ES-I3 (cell line): ENCODE measurements around the gene TMTC2.

Experiments used
- H3K36me3 ChIP-seq: 2 replicates; pipeline ENCODE4 v1.6.1; 2013; ENCODE audit warnings: mild to moderate bottlenecking, low read length, control low read depth, moderate library complexity; ENCODE audit not compliant: insufficient read depth
- H3K4me1 ChIP-seq: 2 replicates; pipeline ENCODE4 v1.6.1; 2013; ENCODE audit warnings: mild to moderate bottlenecking, control low read depth, low read length; ENCODE audit not compliant: insufficient read depth
- H3K9ac ChIP-seq: 2 replicates; pipeline ENCODE4 v1.6.1; 2013; ENCODE audit warnings: low read depth, mild to moderate bottlenecking, low read length, moderate library complexity
- H3K9me3 ChIP-seq: 2 replicates; pipeline ENCODE4 v1.6.1; 2013; ENCODE audit warnings: mild to moderate bottlenecking, low read length, moderate library complexity; ENCODE audit not compliant: control insufficient read depth, insufficient read depth

TMTC2 gene

DNA sequence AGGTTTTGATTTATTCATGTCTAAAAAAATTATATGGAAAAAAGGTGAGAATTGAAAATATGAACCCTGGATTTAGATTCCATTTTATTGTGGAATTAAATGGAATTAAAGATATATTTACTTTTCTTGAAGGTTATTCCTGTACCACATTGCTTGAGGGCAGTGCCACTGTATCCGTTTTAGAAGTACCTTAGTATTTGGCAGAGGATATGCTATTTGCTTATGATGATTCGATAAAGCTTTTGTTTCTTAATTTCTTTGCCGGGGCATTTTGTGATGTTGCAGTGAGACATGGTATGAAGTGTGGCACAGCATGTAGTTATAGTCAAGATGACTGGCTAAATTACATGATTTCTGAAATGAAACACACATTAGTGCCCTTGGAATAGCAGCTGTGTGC lies 7.6 kb downstream of the TMTC2 start:
- no peaks in the 10 kb centered on the region for H3K36me3 ChIP-seq
- no peaks in the 10 kb centered on the region for H3K4me1 ChIP-seq
- no peak overlapping the region for H3K9ac ChIP-seq
- no peaks in the 10 kb centered on the region for H3K9me3 ChIP-seq

DNA sequence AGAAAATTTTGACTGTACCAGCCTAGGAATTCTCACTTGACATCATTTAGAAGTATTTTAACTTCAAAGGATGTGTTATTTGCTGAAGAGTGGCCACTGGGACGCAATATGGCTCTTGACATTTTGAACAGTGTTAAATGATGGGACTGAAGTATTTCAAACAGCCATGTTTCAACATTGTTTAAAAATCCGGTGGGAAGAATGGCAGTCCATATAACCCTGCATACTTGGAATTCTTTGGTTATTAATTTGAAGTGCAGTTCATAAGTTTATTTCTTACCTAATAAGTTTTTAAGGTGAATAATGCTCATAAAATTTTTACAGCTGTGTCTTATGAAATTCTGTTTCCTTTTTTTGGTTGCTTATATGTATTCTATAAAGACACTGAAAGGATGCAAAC lies 8.3 kb downstream of the TMTC2 start:
- H3K36me3 ChIP-seq: no peaks in the 10 kb centered on the region
- H3K4me1 ChIP-seq: no peaks in the 10 kb centered on the region
- no peaks in the 10 kb centered on the region for H3K9me3 ChIP-seq
- H3K9ac ChIP-seq: no peak overlapping the region

DNA sequence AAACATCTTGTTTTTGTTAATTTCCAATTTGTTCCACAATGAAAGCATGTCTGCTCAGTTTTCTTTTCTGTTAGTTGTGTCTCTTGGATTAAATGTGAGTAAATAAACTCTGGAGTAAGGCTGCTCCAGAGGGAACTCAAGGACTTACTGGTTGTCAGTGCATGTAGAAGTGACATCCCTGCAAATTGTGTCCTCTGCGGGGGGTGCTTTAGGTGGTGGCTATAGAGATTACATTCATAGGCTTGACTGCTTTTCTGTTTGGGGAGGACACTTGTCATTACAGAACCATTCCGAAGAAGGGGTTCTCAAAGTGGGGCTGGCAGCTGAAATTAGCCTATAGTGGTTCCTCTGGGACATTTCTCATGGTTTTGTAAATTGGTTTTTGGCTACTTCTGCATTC lies 8.8 kb downstream of the TMTC2 start:
- Histone ChIP-seq H3K4me1 (no peaks in the 10 kb centered on the region), H3K9ac (no peak overlapping the region), H3K36me3 (no peaks in the 10 kb centered on the region), H3K9me3 (no peaks in the 10 kb centered on the region)

DNA sequence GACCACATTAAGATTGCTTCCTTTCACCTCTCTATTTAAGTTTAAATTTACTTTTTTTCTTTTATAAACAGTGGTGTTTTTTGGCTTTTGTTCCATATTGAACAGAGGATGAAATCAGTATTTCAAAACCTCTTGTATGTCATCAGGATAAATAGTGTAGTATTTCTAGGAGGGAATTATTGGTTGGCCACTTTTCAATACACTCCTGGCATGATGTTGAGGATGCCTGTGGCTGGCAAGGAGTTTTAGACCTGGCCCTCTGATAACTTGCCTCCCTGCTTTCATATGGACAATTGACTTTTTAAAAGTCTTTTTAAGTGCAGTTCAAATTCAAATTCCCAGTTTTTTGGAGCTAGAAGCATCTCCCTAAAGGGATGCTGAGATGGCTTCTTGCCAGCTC lies 9.8 kb downstream of the TMTC2 start:
- Histone ChIP-seq H3K36me3 (no peaks in the 10 kb centered on the region), H3K4me1 (no peaks in the 10 kb centered on the region), H3K9ac (no peak overlapping the region), H3K9me3 (no peaks in the 10 kb centered on the region)

DNA sequence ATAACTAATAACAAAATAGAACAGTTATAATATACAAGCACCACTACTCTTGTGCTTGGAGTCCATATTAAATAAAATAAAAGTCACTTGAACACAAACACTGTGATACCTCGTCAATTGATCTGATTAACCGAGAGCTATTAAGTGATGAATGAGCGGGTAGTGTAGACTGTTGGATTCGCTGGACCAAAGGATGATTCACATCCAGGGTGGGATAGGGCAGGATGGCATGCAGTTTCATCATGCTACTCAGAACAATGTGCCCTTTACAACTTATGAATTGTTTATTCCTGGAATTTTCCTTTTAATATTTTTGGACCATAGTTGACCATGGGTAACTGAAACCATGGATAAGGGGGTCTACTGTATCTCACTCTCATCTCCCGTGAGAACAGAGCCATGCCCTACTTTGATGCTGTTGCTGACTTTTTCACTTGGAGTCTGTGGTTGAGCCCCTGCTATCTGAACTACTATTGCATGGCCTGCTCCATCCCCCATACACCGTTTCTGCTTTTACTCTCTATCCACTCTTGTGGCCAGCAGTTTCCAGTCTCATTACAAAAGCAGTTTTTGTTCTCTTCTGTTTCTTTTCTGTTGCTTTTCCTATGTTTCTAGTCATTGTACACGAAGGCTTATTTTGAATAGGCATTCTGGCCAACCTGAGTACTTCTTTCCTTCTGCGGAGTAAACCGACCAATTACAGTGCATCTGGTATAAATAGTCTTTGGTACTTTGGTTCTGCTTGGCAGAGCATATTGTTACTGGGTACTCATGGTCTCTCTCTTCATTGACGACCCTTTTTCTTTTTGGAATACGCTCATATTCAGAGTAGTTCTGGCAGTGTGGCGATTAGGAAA lies 12.2 kb downstream of the TMTC2 start:
- H3K36me3 ChIP-seq: no peaks in the 10 kb centered on the region
- no peak overlapping the region for H3K9ac ChIP-seq
- no peaks in the 10 kb centered on the region for H3K4me1 ChIP-seq
- H3K9me3 ChIP-seq: no peaks in the 10 kb centered on the region

DNA sequence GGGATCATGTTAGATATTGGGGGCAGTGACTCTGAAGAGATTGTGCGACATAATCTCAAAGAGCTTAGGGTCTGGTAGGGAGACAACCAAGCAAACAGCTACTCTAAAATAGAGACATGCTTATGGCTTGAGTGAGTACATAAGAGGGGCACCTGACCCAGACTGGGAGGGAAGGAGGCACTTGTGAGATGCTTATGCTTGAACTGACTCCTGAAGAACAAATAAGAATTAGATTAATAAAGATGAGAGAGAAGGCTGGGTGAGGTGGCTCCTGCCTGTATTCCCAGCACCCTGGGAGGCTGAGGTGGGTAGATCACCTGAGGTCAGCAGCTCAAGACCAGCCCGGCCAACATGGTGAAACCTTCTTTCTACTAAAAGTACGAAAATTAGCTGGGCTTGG lies 19.1 kb downstream of the TMTC2 start:
- Histone ChIP-seq H3K4me1 (peaks cover 9% of the 10 kb centered on the region), H3K9ac (no peak overlapping the region), H3K9me3 (no peaks in the 10 kb centered on the region), H3K36me3 (no peaks in the 10 kb centered on the region)

DNA sequence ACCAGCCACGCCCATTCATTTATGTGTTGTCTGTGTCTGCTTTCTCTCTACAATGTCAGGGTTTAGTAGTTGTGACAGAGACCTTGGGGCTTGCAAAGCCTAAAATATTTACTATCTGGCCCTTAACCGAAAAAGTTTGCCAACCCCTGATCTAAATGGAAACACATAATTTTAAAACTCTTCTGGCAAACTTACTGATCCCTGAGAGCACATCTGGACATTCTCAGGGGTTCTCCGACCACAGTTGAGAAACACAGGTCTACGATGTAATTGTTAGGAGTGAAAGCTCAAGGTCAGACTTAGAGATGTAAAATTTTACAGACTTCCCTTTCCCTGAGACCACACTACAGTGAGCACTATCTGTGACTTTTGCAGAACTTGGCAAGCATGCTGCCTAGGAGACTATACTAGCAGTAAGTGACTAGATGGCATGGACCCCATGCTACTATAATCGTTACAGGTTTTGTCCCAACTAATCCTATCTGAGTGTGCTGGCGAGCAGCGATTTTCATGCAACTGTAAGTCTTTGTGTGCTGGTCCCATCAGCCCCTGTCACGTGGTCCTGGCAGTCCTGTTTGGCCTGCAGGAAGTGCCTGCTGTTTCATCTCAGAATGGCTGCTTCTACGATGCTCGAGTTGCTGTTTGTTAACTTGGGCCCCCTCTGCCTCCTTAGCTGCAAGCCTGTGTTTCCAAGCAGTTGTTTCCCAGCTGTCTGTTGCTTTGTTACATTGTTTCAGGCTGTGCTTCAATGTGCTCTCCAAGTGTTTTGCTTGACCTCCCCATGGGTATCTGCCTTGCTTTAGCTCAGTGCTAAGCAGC lies 21.6 kb downstream of the TMTC2 start:
- no peaks in the 10 kb centered on the region for H3K36me3 ChIP-seq
- H3K9me3 ChIP-seq: no peaks in the 10 kb centered on the region
- no peak overlapping the region for H3K9ac ChIP-seq
- H3K4me1 ChIP-seq: peaks cover 9% of the 10 kb centered on the region

DNA sequence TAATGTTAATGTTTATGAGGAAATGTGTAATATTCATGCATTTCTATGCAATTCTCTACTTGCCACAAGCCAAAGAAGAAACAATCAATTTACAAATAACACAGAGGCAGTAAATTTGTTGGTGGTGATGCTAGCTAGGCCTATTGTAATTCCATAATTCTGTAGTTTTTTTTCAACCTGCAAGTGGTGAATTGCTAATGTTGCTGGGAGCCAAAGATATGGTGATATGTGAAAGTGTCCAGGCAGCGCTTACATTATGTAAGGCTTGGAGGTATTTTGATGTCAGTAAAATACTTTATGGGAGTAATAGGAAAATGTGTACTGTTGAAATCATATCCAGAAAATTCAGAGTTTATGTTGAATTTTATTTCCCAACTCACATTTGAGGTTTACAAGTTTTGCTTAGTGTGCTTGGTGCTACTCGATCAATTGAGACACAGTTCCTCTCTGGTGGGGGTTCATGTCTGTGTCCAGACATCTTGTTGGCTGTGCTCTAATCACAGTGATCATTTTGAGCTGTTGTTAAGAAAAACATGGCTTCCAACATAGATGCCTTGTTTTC lies 23.2 kb downstream of the TMTC2 start:
- no peaks in the 10 kb centered on the region for H3K9me3 ChIP-seq
- H3K4me1 ChIP-seq: peaks cover 9% of the 10 kb centered on the region
- no peaks in the 10 kb centered on the region for H3K36me3 ChIP-seq
- H3K9ac ChIP-seq: no peak overlapping the region

DNA sequence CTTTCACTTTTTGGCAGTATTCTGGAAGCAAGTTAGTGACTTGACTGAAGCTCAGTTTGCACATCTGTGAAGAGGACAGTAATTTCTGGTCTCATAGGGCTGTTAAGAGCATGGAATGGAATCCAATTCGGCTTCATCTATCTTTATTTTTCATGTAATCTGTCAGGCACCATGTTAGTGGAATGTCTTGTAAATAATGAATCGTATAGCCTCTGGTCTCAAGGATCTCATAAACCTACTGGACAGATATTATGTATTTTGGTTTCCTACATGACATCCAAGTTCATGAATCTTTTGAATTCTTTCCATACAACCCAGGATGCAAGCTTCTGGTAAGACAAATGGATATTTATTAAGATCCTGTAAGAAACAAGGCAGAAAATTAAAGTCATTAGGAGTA lies 24.0 kb downstream of the TMTC2 start:
- Histone ChIP-seq H3K9ac (no peak overlapping the region), H3K36me3 (no peaks in the 10 kb centered on the region), H3K4me1 (peaks cover 9% of the 10 kb centered on the region), H3K9me3 (no peaks in the 10 kb centered on the region)

DNA sequence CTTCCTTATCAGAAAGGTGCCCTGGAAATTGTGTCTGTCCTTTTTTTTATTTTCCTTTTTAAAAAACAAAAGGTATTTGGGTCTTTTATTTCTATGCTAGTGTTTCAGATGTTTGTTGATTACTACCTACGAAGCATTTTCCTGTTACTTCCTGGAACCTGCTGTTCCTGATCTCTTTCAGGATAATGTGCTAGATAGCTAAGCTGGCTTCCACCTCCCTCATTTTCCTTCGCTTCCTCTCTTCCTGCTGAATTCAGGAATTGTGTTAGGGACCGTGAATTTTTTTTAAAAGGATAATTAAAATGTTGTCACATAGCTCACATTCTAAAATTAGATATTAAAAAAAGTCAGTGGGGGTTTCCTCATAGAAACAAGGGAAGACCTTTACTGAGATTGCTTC lies 27.7 kb downstream of the TMTC2 start:
- Histone ChIP-seq H3K4me1 (no peaks in the 10 kb centered on the region), H3K9me3 (no peaks in the 10 kb centered on the region), H3K36me3 (no peaks in the 10 kb centered on the region), H3K9ac (no peak overlapping the region)

DNA sequence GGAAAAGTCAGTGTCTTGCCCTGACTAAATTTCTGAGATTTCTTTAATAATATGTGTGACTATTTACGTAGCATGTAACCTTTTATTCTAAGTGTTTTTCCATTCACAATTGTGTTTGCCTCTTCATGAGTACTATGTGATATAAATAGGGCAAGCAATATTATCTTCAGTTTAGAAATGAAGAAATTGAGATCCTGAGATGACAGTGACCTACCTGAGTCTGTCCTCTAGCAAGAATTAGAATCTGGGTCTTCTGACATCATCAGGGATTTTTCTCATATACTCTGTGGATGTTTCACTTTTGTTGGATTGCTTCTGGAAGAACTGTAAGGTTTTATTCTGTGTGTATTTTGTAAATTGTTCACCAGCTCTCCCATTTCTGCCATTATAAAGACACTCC lies 35.0 kb downstream of the TMTC2 start:
- H3K4me1 ChIP-seq: no peaks in the 10 kb centered on the region
- no peaks in the 10 kb centered on the region for H3K36me3 ChIP-seq
- H3K9ac ChIP-seq: no peak overlapping the region
- H3K9me3 ChIP-seq: no peaks in the 10 kb centered on the region; the same call in 1 of the 2 replicates

DNA sequence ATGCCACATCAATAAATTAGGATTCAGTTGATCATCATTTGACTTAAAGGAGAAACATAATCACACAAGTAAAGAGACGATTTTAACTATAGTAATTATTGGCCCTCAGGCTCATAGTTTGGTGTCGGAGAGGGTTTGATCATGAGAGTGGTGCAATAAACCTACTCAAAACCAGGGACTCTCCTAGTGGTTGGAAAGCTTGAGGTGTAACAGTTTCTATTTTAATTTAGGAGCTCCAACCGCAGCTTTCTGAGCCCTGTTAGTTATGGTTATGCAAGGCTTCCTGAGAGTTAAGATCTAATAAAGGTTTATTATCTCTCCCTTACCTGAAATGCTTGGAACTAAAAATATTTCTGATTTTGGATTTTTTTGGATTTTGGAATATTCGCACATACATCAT lies 36.4 kb downstream of the TMTC2 start:
- Histone ChIP-seq H3K36me3 (no peaks in the 10 kb centered on the region), H3K9ac (no peak overlapping the region), H3K9me3 (no peaks in the 10 kb centered on the region; the same call in 1 of the 2 replicates), H3K4me1 (no peaks in the 10 kb centered on the region)

DNA sequence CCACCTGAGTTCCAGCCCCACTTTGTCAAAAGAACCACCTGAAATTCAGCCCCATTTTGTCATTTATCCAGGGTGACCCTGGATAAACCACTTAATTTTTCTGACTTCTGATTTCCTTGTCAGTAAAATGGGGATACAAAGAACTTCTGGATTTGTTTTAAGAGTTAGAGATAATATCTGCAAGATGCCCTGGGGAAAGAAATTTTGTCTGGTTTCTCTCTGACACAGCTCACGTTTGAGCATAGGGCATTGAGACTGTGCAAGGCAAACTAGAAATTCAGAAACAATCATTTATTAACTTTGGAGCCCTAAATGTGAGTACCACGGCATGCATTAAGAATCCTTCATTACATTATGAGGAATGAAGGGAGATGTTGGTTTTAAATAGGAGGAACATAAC lies 37.2 kb downstream of the TMTC2 start:
- Histone ChIP-seq H3K9me3 (no peaks in the 10 kb centered on the region; the same call in 1 of the 2 replicates), H3K9ac (no peak overlapping the region), H3K36me3 (no peaks in the 10 kb centered on the region), H3K4me1 (no peaks in the 10 kb centered on the region)

DNA sequence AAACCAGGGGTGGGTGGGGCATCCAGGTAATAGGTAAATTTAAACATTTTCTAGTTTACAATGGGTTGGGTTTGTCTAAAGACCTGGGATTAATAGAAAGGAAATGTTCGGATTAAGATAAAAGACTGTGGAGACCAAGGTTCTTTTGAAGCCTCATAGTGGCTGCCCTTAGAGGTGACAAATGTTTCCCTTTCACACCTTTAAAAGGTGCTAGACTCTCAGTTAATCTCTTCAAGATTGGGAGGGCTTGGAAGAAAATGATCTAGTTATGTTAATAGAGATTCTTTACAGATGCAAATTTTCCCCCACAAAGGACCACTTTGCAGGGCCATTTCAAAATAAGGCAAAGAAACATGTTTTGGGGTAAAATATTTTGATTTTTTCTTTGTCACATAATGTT lies 39.0 kb downstream of the TMTC2 start:
- Histone ChIP-seq H3K9me3 (no peaks in the 10 kb centered on the region; the same call in 1 of the 2 replicates), H3K36me3 (no peaks in the 10 kb centered on the region), H3K9ac (no peak overlapping the region), H3K4me1 (no peaks in the 10 kb centered on the region)

DNA sequence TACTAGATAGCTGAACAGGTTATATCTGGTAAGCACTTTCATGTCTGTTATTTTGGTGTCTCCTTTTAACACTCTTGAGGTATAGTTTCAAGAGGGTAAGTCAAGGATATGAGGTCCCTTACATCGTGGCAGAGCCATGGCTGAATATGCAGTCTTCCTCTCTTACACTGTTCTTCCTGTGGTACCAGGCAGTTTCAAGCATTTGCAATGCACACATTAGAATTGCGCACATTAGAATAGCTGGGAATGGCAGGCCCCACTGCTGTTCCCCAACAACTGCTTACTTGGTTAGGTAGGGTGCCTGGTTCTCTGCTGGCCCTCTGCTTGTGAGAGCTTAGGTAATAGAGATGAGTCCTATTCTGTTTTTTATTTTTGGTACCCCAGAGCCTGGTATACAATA lies 41.2 kb downstream of the TMTC2 start:
- H3K9ac ChIP-seq: no peak overlapping the region
- no peaks in the 10 kb centered on the region for H3K36me3 ChIP-seq
- H3K9me3 ChIP-seq: no peaks in the 10 kb centered on the region
- no peaks in the 10 kb centered on the region for H3K4me1 ChIP-seq
